ENCODE measurements around the gene LRRC8D.
"Not testable (repeated sequence)": the region's sequence is repeated elsewhere in the genome, so short reads cannot be mapped to it uniquely, and the experiment has no call there.

The LRRC8D gene

GRCh38 chr1:89962024-89962741 lies 141.4 kb downstream of the LRRC8D start:
- no peak for DNase-seq (ENCODE audit: low spot score)

GRCh38 chr1:89962742-89963075 lies 141.9 kb downstream of the LRRC8D start:
- DNase-seq (ENCODE audit: low spot score): no peak

GRCh38 chr1:89965193-89965768 lies 144.4 kb downstream of the LRRC8D start:
- DNase-seq (ENCODE audit: low spot score): no peak

GRCh38 chr1:89966656-89967055 lies 145.8 kb downstream of the LRRC8D start:
- no peak for DNase-seq (ENCODE audit: low spot score)

GRCh38 chr1:89971600-89971999 lies 150.8 kb downstream of the LRRC8D start:
- DNase-seq (ENCODE audit: low spot score): no peak

GRCh38 chr1:89972024-89972423 lies 151.2 kb downstream of the LRRC8D start:
- no peak for DNase-seq (ENCODE audit: low spot score)

- DNase-seq (ENCODE audit: low spot score): no peak
These were observed 152.8 kb downstream of the LRRC8D start for GRCh38 chr1:89973471-89974127.

- no peak for DNase-seq (ENCODE audit: low spot score)
These were observed 153.4 kb downstream of the LRRC8D start for GRCh38 chr1:89974256-89974655.

GRCh38 chr1:89974696-89975470 lies 154.1 kb downstream of the LRRC8D start:
- DNase-seq (ENCODE audit: low spot score): no peak

GRCh38 chr1:89975540-89976125 lies 154.8 kb downstream of the LRRC8D start:
- no peak for DNase-seq (ENCODE audit: low spot score)

GRCh38 chr1:89978755-89979154 lies 157.9 kb downstream of the LRRC8D start:
- DNase-seq (ENCODE audit: low spot score): no peak

GRCh38 chr1:89980605-89981004 lies 159.8 kb downstream of the LRRC8D start:
- DNase-seq (ENCODE audit: low spot score): no peak

GRCh38 chr1:89982846-89983245 lies 162.0 kb downstream of the LRRC8D start:
- DNase-seq (ENCODE audit: low spot score): not testable (repeated sequence)

GRCh38 chr1:89984564-89985116 lies 163.8 kb downstream of the LRRC8D start:
- DNase-seq (ENCODE audit: low spot score): not testable (repeated sequence)

GRCh38 chr1:89986020-89986419 lies 165.2 kb downstream of the LRRC8D start:
- DNase-seq (ENCODE audit: low spot score): no peak

All from ecto neural progenitor cell (in vitro differentiated cells).